Right atrium auricular region (tissue), 2 donors: Measurements from ENCODE around the gene TOR2A. TPM values are rescaled to one million over a fixed set of nuclear protein-coding genes. Genes with fewer than 3 reads are reported as not detected.

Experiments
- DNase-seq: peaks from one replicate; pipeline ENCODE4 v3.0.0-alpha.2; 2019; ENCODE audit warnings: low spot score
- H3K27ac ChIP-seq, 2 donors: fragments of 200-600 bp; sonication (generic); 1 replicate in 1 of 2; 2 replicates in 1 of 2; pipeline ENCODE4 v1.5.1; 2016 to 2019
- H3K27me3 ChIP-seq, 2 donors: fragments of 200-600 bp; sonication (generic); one replicate each; pipeline versions ENCODE4 v1.5.1 to v1.6.0; 2017 to 2019
- H3K36me3 ChIP-seq: fragments of 200-600 bp; sonication (generic); one replicate; pipeline ENCODE4 v1.5.1; 2016
- H3K4me1 ChIP-seq, 2 donors: fragments of 200-600 bp; sonication (generic); one replicate each; pipeline versions ENCODE4 v1.5.1 to v1.6.0; 2017 to 2019
- H3K4me3 ChIP-seq, 2 donors: fragments of 200-600 bp; sonication (generic); 1 replicate in 1 of 2; 2 replicates in 1 of 2; pipeline ENCODE4 v1.5.1; 2017 to 2019; ENCODE audit warnings: mild to moderate bottlenecking in 1 of 2, moderate library complexity in 1 of 2
- H3K9me3 ChIP-seq, 2 donors: fragments of 200-600 bp; sonication (generic); one replicate each; pipeline ENCODE4 v1.5.1; 2019
- CTCF ChIP-seq, 2 donors: fragments of 200-600 bp; sonication (generic); IDR thresholded peaks; one replicate each; pipeline ENCODE4 v1.5.1; 2019; ENCODE audit warnings: antibody characterized with exemption in 2 of 2
- total RNA-seq, 2 donors: library from RNA; depleted of rRNA; stranded (reverse); fragments of >200 nt; gene quantifications; one replicate each; pipeline ENCODE4 v1.1.0, GENCODE V29; 2016

The TOR2A gene
- total RNA-seq, 2 donors from 2014 or later, result 3.9 to 7.0 TPM

- H3K27me3 ChIP-seq, result peaks cover 2 to 10% of the 10 kb centered on the region in 2 donors
- no peaks in the 10 kb centered on the region for H3K9me3 ChIP-seq
- H3K27ac ChIP-seq, result no peak overlapping the region
- H3K4me3 ChIP-seq, result no peak overlapping the region
- no peak for DNase-seq
- peaks cover 0 to 26% of the 10 kb centered on the region in 2 donors for H3K4me1 ChIP-seq
- H3K36me3 ChIP-seq, result peaks cover 9% of the 10 kb centered on the region
- no peak for TF ChIP-seq CTCF (IDR thresholded peaks at IDR 0.05)
Observed at GRCh38 chr9:127753622-127754021, 18.5 kb upstream of the TOR2A start.

GRCh38 chr9:127753148-127753547, 18.1 kb upstream of the TOR2A start:
- no peak for DNase-seq
- peaks cover 0 to 26% of the 10 kb centered on the region in 2 donors for H3K4me1 ChIP-seq

GRCh38 chr9:127751269-127752054, 16.4 kb upstream of the TOR2A start:
- H3K9me3 ChIP-seq, result no peaks in the 10 kb centered on the region
- peaks cover 9% of the 10 kb centered on the region for H3K36me3 ChIP-seq
- no peak overlapping the region for H3K27ac ChIP-seq
- H3K4me1 ChIP-seq, result peaks cover 0 to 26% of the 10 kb centered on the region in 2 donors
- no peak overlapping the region for H3K4me3 ChIP-seq
- no peak for DNase-seq
- no peak for TF ChIP-seq CTCF (IDR thresholded peaks at IDR 0.05)
- H3K27me3 ChIP-seq, result peaks cover 0 to 10% of the 10 kb centered on the region in 2 donors

More at GRCh38 chr9:127753148-127753547, 18.1 kb upstream of the TOR2A start:
- Histone ChIP-seq H3K27ac (no peak overlapping the region), H3K4me3 (no peak overlapping the region), H3K9me3 (no peaks in the 10 kb centered on the region), H3K36me3 (peaks cover 9% of the 10 kb centered on the region), H3K27me3 (peaks cover 2 to 10% of the 10 kb centered on the region in 2 donors)
- TF ChIP-seq CTCF (IDR thresholded peaks at IDR 0.05), result no peak

GRCh38 chr9:127749090-127749787, 14.1 kb upstream of the TOR2A start:
- Histone ChIP-seq H3K27me3 (peaks cover 0 to 4% of the 10 kb centered on the region in 2 donors), H3K36me3 (peaks cover 9% of the 10 kb centered on the region), H3K9me3 (no peaks in the 10 kb centered on the region), H3K27ac (no peak overlapping the region), H3K4me3 (no peak overlapping the region), H3K4me1 (peaks cover 0 to 5% of the 10 kb centered on the region in 2 donors)
- DNase-seq, result no peak
- no peak for TF ChIP-seq CTCF (IDR thresholded peaks at IDR 0.05)

- Histone ChIP-seq H3K9me3 (no peaks in the 10 kb centered on the region), H3K36me3 (peaks cover 9% of the 10 kb centered on the region), H3K4me1 (no peaks in the 10 kb centered on the region), H3K27ac (no peak overlapping the region), H3K27me3 (no peaks in the 10 kb centered on the region), H3K4me3 (no peak overlapping the region)
- TF ChIP-seq CTCF (IDR thresholded peaks at IDR 0.05), result no peak
- no peak for DNase-seq
Observed at GRCh38 chr9:127746959-127747569, 12.0 kb upstream of the TOR2A start.
